Measurements from ENCODE around the gene SIK2. TPM values are rescaled to one million over a fixed set of nuclear protein-coding genes. Genes with fewer than 3 reads are reported as not detected.

The SIK2 gene
- total and polyA plus RNA-seq, 2 donors (not counting 1 experiment from before 2014, with no cell fraction given): 4.9 to 21.8 TPM

DNA sequence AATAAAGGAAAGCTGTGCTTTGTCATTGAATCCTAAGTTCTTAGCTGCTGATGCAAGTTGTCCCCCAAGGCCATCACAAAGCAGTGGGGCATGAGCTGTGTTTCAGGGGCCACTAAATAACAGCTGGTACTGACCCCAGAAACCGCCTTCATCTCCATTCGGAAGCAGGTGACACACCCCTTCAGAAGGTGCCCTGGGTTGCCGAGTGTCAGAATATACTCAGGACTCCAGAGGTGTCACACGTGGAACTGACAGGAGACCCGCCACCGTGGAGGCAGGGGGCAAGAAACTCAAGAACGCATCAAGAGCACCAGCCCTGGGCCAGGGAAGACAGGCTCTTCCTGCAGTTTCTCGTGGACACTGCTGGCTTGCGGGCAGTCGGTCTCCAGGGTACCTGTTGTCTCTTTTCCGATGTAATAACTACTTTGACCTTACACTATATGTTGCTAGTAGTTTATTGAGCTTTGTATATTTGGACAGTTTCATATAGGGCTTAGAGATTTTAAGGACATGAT is 122.4 kb downstream of the SIK2 start:
- Histone ChIP-seq H3K9ac (ENCODE audit: low read length) (no peak overlapping the region), H3K27me3 (replicated peaks in 1 of 4; ENCODE audit: control extremely low read depth in 1 of 4, control insufficient read depth in 3 of 4, insufficient read depth in 4 of 4, low read length in 3 of 4) (no peaks in the 10 kb centered on the region), H4K20me1 (ENCODE audit: control insufficient read depth, insufficient read depth, low read length, poor library complexity, severe bottlenecking) (no peaks in the 10 kb centered on the region), H3K4me1 (ENCODE audit: control insufficient read depth in 2 of 2, insufficient read depth in 2 of 2, low read length in 2 of 2) (no peaks in the 10 kb centered on the region), H3K36me3 (replicated peaks in 1 of 2; ENCODE audit: control extremely low read depth in 1 of 2, control insufficient read depth in 1 of 2, extremely low read depth in 1 of 2, insufficient read depth in 2 of 2, low read length in 1 of 2) (peaks cover 11 to 65% of the 10 kb centered on the region in 2 experiments), H3K27ac (ENCODE audit: low read length in 2 of 2) (no peak overlapping the region), H3K4me3 (ENCODE audit: control extremely low read depth in 1 of 5, extremely low read depth in 1 of 5, insufficient read depth in 1 of 5, low read depth in 2 of 5, low read length in 4 of 5) (no peak overlapping the region), H3K79me2 (ENCODE audit: control insufficient read depth, insufficient read depth, low read length) (no peaks in the 10 kb centered on the region), H3K9me3 (ENCODE audit: control extremely low read depth in 1 of 3, control insufficient read depth in 2 of 3, insufficient read depth in 1 of 3, low read length in 2 of 3) (no peaks in the 10 kb centered on the region), H3K4me2 (replicated peaks; ENCODE audit: low read depth, low read length, poor library complexity, severe bottlenecking) (no peak overlapping the region), H2AFZ (ENCODE audit: insufficient read depth, low read depth, low read length, poor library complexity, severe bottlenecking) (no peak overlapping the region)
- over 99% methylated on average over 8 of the region's 11 CpGs for WGBS (ENCODE audit: insufficient coverage)
- TF ChIP-seq, protein P1, sequence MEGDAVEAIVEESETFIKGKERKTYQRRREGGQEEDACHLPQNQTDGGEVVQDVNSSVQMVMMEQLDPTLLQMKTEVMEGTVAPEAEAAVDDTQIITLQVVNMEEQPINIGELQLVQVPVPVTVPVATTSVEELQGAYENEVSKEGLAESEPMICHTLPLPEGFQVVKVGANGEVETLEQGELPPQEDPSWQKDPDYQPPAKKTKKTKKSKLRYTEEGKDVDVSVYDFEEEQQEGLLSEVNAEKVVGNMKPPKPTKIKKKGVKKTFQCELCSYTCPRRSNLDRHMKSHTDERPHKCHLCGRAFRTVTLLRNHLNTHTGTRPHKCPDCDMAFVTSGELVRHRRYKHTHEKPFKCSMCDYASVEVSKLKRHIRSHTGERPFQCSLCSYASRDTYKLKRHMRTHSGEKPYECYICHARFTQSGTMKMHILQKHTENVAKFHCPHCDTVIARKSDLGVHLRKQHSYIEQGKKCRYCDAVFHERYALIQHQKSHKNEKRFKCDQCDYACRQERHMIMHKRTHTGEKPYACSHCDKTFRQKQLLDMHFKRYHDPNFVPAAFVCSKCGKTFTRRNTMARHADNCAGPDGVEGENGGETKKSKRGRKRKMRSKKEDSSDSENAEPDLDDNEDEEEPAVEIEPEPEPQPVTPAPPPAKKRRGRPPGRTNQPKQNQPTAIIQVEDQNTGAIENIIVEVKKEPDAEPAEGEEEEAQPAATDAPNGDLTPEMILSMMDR (IDR thresholded peaks at IDR 0.05): no peak
- TF ChIP-seq EZH2 (IDR thresholded peaks at IDR 0.05; ENCODE audit: borderline replicate concordance, insufficient read depth, low read depth, low read length, poor library complexity, severe bottlenecking): no peak
- ChIA-PET CTCF (interaction anchor here (1.1 kb wide), 1 partner anchor 53 kb away, joined by 3 read pairs; no protein-coding TSS in a partner anchor), POLR2A (no interaction called here)
- Mint-ChIP-seq H3K27me3 (no peaks in the 10 kb centered on the region), H3K4me1 (no peaks in the 10 kb centered on the region), H3K9me3 (ENCODE audit: insufficient read depth) (no peaks in the 10 kb centered on the region), H3K4me3 (no peak overlapping the region), H3K27ac (no peak overlapping the region)
- intact Hi-C loops (cut with micrococcal nuclease): no loop called here
- ATAC-seq (ENCODE audit: low read depth): no peak
- no peak for DNase-seq

DNA sequence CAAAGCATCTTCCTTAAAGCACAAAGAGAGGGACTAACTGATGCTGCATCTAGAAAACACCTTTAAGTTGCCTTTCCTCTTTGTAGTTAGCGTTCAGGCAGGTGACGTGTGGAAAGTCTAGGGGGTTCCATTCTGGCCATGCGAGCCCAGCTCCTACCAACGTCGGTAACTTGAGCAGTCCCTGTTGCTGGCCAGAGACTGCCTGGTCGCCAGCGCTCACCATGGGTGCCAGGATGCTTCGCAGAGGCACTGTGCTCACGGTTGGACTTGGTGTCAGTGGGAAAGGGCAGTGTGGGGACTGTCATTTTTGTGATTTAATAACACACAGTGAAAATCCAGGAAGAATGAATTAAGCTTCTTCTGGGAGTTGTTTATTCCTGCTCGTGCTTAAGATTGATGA is 123.4 kb downstream of the SIK2 start:
- Histone ChIP-seq H3K27me3 (replicated peaks in 1 of 4; ENCODE audit: control extremely low read depth in 1 of 4, control insufficient read depth in 3 of 4, insufficient read depth in 4 of 4, low read length in 3 of 4) (no peaks in the 10 kb centered on the region), H3K9ac (ENCODE audit: low read length) (no peak overlapping the region), H3K9me3 (ENCODE audit: control extremely low read depth in 1 of 3, control insufficient read depth in 2 of 3, insufficient read depth in 1 of 3, low read length in 2 of 3) (no peaks in the 10 kb centered on the region), H3K4me1 (ENCODE audit: control insufficient read depth in 2 of 2, insufficient read depth in 2 of 2, low read length in 2 of 2) (no peaks in the 10 kb centered on the region), H4K20me1 (ENCODE audit: control insufficient read depth, insufficient read depth, low read length, poor library complexity, severe bottlenecking) (no peaks in the 10 kb centered on the region), H3K36me3 (replicated peaks in 1 of 2; ENCODE audit: control extremely low read depth in 1 of 2, control insufficient read depth in 1 of 2, extremely low read depth in 1 of 2, insufficient read depth in 2 of 2, low read length in 1 of 2) (peaks cover 6 to 55% of the 10 kb centered on the region in 2 experiments), H2AFZ (ENCODE audit: insufficient read depth, low read depth, low read length, poor library complexity, severe bottlenecking) (no peak overlapping the region), H3K4me3 (ENCODE audit: control extremely low read depth in 1 of 5, extremely low read depth in 1 of 5, insufficient read depth in 1 of 5, low read depth in 2 of 5, low read length in 4 of 5) (no peak overlapping the region), H3K27ac (ENCODE audit: low read length in 2 of 2) (no peak overlapping the region), H3K79me2 (ENCODE audit: control insufficient read depth, insufficient read depth, low read length) (no peaks in the 10 kb centered on the region), H3K4me2 (replicated peaks; ENCODE audit: low read depth, low read length, poor library complexity, severe bottlenecking) (no peak overlapping the region)
- ATAC-seq (ENCODE audit: low read depth) (no peak), DNase-seq (no peak)
- no peaks in the 10 kb centered on the region for H3K27me3 Mint-ChIP-seq
- TF ChIP-seq, protein P1 (IDR thresholded peaks at IDR 0.05): no peak
- TF ChIP-seq EZH2 (IDR thresholded peaks at IDR 0.05; ENCODE audit: borderline replicate concordance, insufficient read depth, low read depth, low read length, poor library complexity, severe bottlenecking): no peak
- ChIA-PET CTCF (no interaction called here), POLR2A (no interaction called here)
- no peak overlapping the region for H3K27ac Mint-ChIP-seq
- H3K4me3 Mint-ChIP-seq: no peak overlapping the region
- no peaks in the 10 kb centered on the region for H3K4me1 Mint-ChIP-seq
- intact Hi-C loops (cut with micrococcal nuclease): no loop called here
- 98% methylated on average over 9 of the region's 10 CpGs for whole genome bisulfite sequencing (ENCODE audit: insufficient coverage)
- no peaks in the 10 kb centered on the region for H3K9me3 Mint-ChIP-seq (ENCODE audit: insufficient read depth)
